ENCODE data around the gene TAF3.
"Not testable (repeated sequence)": the region's sequence is repeated elsewhere in the genome, so short reads cannot be mapped to it uniquely, and the experiment has no call there.

The TAF3 gene

GRCh38 chr10:7980196-7980595, 161.9 kb downstream of the TAF3 start:
- DNase-seq: no peak

DNA sequence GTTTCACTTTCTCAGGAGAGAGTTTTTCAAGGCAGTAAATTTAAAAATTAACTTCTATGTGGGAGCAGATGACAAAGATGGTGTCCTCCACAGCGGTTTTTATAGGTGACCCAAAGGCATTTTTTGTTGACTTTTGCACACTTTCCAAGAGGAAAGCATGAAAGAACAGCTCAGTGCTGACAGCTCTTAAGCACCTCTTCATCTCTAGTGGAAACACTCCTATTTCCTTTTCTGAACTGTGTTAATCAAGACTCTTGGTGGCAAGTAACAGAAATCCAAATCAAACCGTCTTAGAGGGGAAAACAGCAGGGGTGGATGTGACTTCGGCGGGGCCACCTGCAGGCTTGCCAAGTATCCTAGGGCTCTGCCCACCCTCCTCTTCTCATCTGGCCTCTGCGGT, 164.4 kb downstream of the TAF3 start:
- no peak for DNase-seq

GRCh38 chr10:7984325-7984724, 166.0 kb downstream of the TAF3 start:
- DNase-seq: no peak

DNA sequence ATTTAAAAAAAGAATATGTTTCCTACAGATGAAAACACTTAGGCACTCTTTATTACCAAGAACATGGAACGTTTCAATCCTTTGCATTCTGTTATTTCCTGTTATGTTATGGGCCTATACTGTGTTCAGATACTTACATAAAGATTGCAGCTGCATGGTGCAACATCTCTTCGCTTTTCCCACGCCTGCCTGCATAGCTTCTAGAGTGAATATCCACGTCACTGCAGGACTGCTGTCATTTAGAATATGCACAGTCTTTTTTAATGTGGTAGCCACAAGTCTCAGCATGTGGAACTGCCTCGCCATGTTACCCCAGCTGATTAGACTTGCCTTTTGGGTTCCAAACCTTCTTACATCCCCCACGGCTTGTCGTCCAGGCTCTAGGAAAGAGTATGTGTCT, 166.6 kb downstream of the TAF3 start:
- DNase-seq: no peak

DNA sequence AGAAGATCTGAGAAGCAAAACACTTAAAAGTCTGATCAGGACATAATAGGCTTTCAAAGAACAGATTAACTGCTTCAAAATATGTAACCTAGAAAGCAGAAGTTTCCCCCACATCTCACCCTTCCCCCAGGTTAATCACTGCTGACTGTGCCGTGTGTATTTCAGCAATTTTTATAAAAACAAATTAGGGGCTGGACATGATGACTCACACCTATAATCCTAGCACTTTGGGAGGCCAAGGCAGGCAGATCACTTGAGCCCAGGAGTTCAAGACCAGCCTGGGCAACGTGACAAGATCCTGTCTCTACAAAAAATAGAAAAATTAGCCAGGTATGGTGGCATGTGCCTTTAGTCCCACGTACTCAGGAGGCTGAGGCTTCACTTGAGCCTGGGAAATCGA, 168.5 kb downstream of the TAF3 start:
- DNase-seq: peak; percentile 17

- no peak for DNase-seq
Observed at GRCh38 chr10:7988989-7989388, 170.7 kb downstream of the TAF3 start.

GRCh38 chr10:7998831-7999230, 180.5 kb downstream of the TAF3 start:
- no peak for DNase-seq

DNA sequence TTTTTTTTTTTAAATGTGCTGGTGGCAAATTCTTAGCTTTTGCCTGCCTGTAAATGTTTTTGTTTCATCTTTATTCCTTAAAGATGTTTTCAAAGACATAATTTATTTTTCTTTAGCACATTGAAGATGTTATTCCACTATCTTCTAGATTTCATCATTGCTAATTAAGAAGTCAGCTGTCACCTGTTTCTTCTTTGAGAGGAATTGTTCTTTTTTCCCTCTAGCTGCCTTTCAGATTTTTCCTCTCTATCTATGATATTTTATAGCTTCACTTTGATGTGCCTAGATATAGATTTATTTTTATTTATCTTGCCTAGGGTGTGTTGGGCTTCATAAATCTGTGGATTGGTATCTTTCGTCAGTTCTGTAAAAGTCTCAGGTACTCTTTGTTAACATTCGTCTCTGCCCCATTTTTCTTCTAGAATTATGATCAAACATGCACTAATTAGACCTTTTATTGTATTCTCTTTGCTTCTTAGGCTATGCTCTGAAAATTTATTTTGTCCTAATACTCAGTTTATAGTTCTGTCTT, 186.2 kb downstream of the TAF3 start:
- DNase-seq: no peak

DNA sequence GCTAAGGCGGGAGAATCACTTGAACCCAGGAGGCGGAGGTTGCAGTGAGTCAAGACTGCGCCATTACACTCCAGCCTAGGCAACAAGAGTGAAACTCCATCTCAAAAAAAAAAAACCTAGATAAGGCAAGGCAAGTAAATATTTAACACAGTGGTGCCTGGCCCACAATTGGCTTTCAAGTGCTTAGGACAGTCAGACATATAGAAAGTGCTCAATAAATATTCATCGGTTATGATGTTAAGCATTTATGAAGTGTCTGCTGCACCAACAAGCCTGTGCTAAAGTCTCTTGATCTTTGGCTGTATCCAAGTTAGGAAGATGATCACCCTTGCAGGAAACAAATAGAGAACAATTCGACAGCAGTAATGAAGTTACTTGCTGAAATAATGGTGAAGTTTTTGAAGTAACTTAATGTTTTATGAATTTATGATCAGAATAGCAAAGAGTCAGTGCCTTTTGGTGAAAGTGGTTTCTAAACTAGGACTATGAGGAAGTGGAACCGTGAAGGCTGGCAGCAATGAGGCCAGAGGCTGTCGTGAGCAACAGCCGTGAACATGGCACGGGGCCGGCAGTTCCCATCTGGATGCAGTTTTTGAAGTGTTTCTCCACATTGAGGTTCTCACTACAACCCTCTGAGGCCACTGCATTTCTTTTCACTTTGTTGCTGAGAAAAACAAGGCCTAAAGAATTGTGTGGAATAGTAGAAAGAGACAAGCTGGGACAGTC, 188.1 kb downstream of the TAF3 start:
- no peak for DNase-seq

- no peak for DNase-seq
Observed at GRCh38 chr10:8009031-8009430, 190.7 kb downstream of the TAF3 start.

DNA sequence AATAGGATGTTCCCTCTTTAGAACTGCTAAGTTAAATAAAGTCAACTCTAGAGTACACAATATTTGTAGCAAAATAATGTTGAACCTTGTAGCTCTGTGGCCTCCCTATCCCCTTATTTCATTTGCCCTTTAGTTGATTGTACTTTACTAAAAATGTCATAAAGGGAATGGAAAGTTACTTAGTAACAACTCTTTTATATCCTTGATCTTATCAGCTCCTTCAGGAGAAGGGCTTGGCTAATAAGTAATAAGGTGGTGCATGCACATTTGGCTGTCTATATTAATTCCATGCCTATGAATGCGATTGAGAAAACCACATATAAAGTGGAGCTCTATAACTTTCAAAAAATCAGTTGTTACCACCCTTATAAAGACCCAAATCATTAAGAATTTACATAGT, 194.7 kb downstream of the TAF3 start:
- no peak for DNase-seq

DNA sequence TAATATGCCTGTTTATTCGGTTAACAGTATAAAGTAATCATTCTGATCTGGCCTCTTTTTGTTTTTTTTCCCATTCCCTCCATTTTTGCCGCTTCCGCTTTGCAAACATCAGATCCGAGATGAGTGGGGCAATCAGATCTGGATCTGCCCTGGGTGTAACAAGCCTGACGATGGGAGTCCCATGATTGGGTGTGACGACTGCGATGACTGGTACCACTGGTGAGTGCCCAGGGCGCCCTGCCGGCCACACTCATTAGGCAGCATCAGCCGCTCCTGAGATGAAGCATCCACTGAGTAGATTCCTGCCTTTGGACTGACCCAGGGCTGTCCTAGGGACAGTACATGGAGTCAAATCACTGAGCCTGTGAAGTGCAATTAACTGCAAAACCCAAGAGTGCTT, 195.3 kb downstream of the TAF3 start:
- DNase-seq: no peak

GRCh38 chr10:8014649-8015048, 196.3 kb downstream of the TAF3 start:
- DNase-seq: no peak

GRCh38 chr10:8017277-8017676, 199.0 kb downstream of the TAF3 start:
- no peak for DNase-seq

DNA sequence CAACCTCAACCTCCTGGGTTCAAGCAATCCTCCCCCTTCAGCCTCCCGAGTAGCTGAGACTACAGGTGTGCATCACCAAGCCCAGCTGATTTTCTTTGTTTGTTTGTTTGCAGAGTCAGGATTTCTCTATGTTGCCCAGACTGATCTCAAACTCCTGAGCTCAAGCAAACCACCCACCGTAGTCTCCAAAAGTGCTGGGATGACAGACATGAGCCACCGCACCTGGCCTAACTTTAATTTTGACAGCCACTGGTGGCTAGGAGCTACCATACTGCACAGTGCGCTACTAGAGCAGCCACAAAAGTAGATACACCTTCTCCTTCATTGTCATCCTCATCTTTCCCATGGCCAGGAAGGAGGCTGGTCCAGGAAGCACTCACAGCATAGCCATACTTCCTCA, 205.0 kb downstream of the TAF3 start:
- DNase-seq: no peak

DNA sequence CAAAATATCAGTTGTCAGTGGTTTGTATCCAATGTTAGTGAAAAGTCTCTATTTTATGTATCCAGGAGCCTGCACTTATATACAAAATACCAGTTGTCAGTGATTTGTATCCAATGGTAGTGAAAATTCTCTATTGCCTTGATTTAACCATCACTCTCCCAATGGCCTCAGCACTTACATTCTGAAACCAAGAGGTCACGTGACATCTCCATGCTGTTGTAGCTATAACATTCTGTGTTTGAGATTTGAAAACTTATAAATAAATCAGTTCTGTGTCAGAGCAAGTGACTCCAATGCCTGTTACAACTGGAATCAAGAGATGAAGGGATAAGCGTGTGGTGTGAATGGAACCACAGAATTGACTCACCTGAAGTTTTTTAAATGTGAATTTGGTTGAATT, 205.5 kb downstream of the TAF3 start:
- DNase-seq: no peak

DNA sequence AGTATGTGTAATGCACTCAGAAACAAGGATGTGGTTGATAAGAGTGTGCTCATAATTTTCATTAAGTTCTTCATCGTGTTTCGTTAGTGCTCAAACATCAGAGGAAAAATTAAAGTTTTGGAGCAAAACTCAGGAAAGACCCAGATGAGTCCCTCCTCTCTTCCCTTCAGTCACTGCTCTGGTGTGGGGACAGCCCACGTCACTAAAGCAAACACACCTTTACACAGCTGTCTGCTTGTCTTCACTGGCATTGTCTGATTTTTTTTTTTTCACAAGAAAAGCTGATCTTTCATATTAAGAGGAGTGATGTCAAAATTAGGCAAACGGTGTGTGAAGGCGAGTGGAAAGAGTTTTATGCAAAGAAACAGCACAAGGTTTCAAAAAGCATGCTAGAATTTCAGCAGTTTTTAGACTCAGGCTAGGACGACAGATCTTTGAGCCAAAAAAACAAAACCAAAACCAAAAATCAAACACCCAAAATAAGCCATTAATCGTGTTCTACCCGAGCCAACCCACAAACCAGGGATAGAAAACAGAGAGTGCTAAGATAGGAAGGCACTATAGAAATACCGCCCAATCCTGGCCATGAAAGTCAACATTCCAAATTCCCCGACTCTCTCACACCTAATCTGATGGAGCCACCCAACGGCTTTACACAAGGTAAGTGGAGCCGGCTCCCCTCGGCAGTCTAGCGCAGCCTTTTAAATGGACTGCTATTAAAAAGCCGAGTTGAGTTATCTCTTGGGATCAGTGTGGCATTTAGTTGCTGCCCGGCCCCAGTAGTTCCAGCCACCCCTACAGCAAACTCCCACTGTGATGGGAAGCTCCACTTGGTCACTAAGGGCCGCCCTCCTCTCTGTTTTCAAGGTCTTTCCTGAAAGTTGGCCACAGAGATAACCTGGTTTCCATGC, 208.3 kb downstream of the TAF3 start:
- peak; percentile 40 for DNase-seq

DNA sequence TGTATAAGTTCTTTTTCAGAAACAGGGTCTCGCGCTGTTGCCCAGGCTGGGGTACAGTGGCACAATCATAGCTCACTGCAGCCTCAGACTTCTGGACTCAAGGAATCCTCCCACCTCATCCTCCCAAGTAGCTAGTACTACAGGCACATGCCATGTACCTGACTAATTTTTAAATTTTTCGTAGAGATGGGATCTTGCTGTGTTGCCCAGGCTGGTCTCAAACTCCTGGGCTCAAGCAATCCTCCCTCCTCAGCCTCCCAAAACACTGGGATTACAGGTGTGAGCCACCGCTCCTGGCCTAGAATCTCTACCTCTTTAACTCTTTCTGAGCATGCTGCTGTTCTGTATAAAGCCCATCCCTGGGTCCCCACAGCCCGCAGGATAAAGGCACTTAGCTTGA, 212.9 kb downstream of the TAF3 start:
- DNase-seq: not testable (repeated sequence)

- DNase-seq: no peak
Observed at GRCh38 chr10:8032558-8032957, 214.3 kb downstream of the TAF3 start.

GRCh38 chr10:8033812-8034465, 215.6 kb downstream of the TAF3 start:
- no peak for DNase-seq

DNA sequence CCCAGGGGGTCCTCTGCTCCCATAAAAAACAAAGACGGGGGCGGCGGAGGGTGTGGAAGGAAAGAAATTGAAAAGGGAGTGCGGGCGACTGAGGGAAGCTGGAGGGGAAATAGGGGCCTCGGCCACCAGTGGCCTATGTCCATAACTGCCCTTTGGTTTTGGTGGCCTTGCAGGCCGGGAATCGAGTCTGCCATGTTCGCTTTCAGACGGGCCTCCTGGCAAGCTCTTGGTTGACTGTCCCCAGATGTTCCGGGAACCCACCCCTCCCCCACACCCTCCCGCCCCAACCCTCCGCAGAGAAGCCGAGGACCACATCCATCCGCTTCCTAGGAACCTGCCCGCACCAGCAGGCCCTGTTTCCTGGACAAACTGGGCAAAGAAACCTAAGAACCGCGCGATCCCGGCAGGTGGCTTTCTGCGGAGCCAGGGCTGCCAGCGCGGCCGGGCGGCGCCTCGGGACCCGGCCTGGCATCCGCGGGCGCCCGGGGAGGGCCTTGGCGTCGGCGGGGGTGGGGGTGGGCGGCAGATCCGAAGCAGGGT, 216.2 kb downstream of the TAF3 start:
- peak; percentile 19 for DNase-seq

DNA sequence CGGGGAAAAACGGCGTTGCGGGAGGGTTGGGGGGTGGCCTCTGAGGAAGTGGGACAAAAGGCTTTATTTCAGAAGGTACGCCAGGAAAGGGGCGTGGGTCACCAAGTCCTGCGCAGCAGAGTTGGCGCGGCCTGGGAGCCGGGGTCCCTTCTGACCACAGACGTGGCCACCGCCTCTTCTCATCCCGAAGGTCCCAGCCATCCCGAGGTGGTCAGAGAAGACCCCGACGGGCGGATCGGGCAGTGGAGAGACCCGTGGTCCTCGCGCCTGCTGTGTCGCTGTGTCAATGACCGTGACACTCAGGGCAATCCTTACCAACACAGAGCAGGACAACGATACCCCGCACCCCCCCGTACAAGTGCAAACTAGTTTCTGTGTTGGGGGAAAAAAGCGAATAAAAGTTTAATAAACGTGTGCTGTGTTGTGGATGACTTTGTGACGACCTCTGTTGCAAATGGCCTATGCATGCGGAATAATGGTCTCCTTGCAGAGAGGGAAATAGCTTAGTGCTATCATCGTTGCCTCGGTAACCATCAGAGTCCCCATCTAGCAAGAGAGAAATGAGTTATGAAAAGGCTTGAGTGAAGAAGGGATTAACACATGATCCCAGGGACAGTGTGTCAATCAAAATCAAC, 216.8 kb downstream of the TAF3 start:
- DNase-seq: peak; percentile 32
